HepG2 (cell line): ENCODE results near the gene TRIM54. TPM values are rescaled to one million over a fixed set of nuclear protein-coding genes. Genes with fewer than 3 reads are reported as not detected.

Experiments used
- ATF6 ChIP-seq: sonication (generic); formaldehyde crosslinking; conservative IDR thresholded peaks from 2 replicates; pipeline ENCODE4 v1.4.0; 2020; ENCODE audit warnings: missing genetic modification reagents
- CREM ChIP-seq, 2 experiments: sonication (generic) in 1 of 2; formaldehyde crosslinking in 1 of 2; IDR thresholded peaks; 2 replicates each; pipeline versions ENCODE4 v1.4.0 to v1.6.1; 2016 to 2020; ENCODE audit warnings: antibody characterized with exemption in 1 of 2, mild to moderate bottlenecking in 1 of 2, missing genetic modification reagents in 1 of 2
- CSRNP1 ChIP-seq: sonication (generic); formaldehyde crosslinking; IDR thresholded peaks from 2 replicates; pipeline ENCODE4 v1.8.1; 2023; ENCODE audit warnings: mild to moderate bottlenecking, missing genetic modification reagents
- HDAC2 ChIP-seq: sonication (generic); formaldehyde crosslinking; IDR thresholded peaks from 2 replicates; pipeline ENCODE4 v1.4.0; 2020; ENCODE audit warnings: missing genetic modification reagents
- NRL ChIP-seq: sonication (generic); formaldehyde crosslinking; IDR thresholded peaks from 2 replicates; pipeline ENCODE4 v1.5.0; 2020; ENCODE audit warnings: missing genetic modification reagents, mild to moderate bottlenecking, moderate library complexity, borderline replicate concordance
- PITX1 ChIP-seq: sonication (generic); formaldehyde crosslinking; IDR thresholded peaks from 2 replicates; pipeline ENCODE4 v1.5.1; 2020; ENCODE audit warnings: mild to moderate bottlenecking, missing genetic modification reagents
- RAD21 ChIP-seq: fragments of 450-650 bp; formaldehyde crosslinking; IDR thresholded peaks from 2 replicates; pipeline ENCODE4 v1.5.0; 2020; ENCODE audit warnings: mild to moderate bottlenecking
- SIX4 ChIP-seq: sonication (generic); formaldehyde crosslinking; IDR thresholded peaks from 2 replicates; pipeline ENCODE4 v1.4.0; 2020; ENCODE audit warnings: missing genetic modification reagents
- SNAPC2 ChIP-seq: sonication (generic); formaldehyde crosslinking; IDR thresholded peaks from 2 replicates; pipeline ENCODE4 v1.8.1; 2022; ENCODE audit warnings: mild to moderate bottlenecking, missing genetic modification reagents
- SOX13 ChIP-seq, 3 experiments: fragments of 450-650 bp in 1 of 3; sonication (generic) in 1 of 3; formaldehyde crosslinking in 1 of 3; IDR thresholded peaks in 2 of 3; conservative IDR thresholded peaks in 1 of 3; 2 replicates each; pipeline versions ENCODE4 v1.5.0 to v1.6.1; 2016 to 2020; ENCODE audit warnings: antibody characterized with exemption in 1 of 3, mild to moderate bottlenecking in 1 of 3, missing compliant biosample characterization in 1 of 3, missing genetic modification reagents in 1 of 3, moderate library complexity in 1 of 3
- TRIM24 ChIP-seq: sonication (generic); formaldehyde crosslinking; IDR thresholded peaks from 2 replicates; pipeline ENCODE4 v1.8.0; 2022; ENCODE audit warnings: mild to moderate bottlenecking, missing genetic modification reagents
- ZNF10 ChIP-seq: sonication (generic); formaldehyde crosslinking; IDR thresholded peaks from 2 replicates; pipeline ENCODE4 v1.4.0; 2020; ENCODE audit warnings: mild to moderate bottlenecking, low read depth, missing genetic modification reagents, borderline replicate concordance
- ZNF12 ChIP-seq: sonication (generic); formaldehyde crosslinking; IDR thresholded peaks from 2 replicates; pipeline ENCODE4 v1.5.0; 2020; ENCODE audit warnings: missing genetic modification reagents
- ZNF615 ChIP-seq: sonication (generic); formaldehyde crosslinking; IDR thresholded peaks from 2 replicates; pipeline ENCODE4 v1.5.0; 2020; ENCODE audit warnings: mild to moderate bottlenecking, missing genetic modification reagents, borderline replicate concordance
- ZNF619 ChIP-seq: sonication (generic); formaldehyde crosslinking; IDR thresholded peaks from 2 replicates; pipeline ENCODE4 v1.4.0; 2020; ENCODE audit warnings: mild to moderate bottlenecking, missing genetic modification reagents
- polyA plus RNA-seq, 8 experiments: library from polyadenylated mRNA; depleted of rRNA in 3 of 8; stranded (reverse) in 7 of 8; unstranded in 1 of 8; fragments of >200 nt; fragmentation: Illumina TruSeq in 4 of 8; extraction: Trizol in 4 of 8; gene quantifications; 2 replicates each; pipeline versions ENCODE4 v1.2.1 to v1.2.3, GENCODE V29; 2011 to 2016; ENCODE audit warnings: low read depth in 4 of 8, missing spikeins in 1 of 8, mixed read lengths in 1 of 8; ENCODE audit not compliant: insufficient read depth in 1 of 8
- total RNA-seq, 5 experiments: library from RNA; depleted of rRNA; stranded (reverse); fragments of >200 nt; fragmentation: Illumina TruSeq; extraction: Trizol; gene quantifications; 2 replicates each; pipeline ENCODE4 v1.2.3, GENCODE V29; 2016; ENCODE audit warnings: low read depth in 1 of 5
- TF ChIP-seq, protein P1 (sequence below), 2 experiments: sonication (generic) in 1 of 2; formaldehyde crosslinking in 1 of 2; IDR thresholded peaks; 2 replicates each; pipeline versions ENCODE4 v1.4.0 to v1.6.1; 2016 to 2020; ENCODE audit warnings: borderline replicate concordance in 1 of 2, low read depth in 1 of 2, mild to moderate bottlenecking in 1 of 2, missing genetic modification reagents in 1 of 2
- TF ChIP-seq, protein P2 (sequence below): sonication (generic); formaldehyde crosslinking; IDR thresholded peaks from 2 replicates; pipeline ENCODE4 v1.4.0; 2020; ENCODE audit warnings: missing genetic modification reagents

The TRIM54 gene
- total and polyA plus RNA-seq, 2 of the 13 experiments (the other 11 are each of a cell fraction or from before 2014, with no cell fraction given) = 0.07 to 0.13 TPM

DNA sequence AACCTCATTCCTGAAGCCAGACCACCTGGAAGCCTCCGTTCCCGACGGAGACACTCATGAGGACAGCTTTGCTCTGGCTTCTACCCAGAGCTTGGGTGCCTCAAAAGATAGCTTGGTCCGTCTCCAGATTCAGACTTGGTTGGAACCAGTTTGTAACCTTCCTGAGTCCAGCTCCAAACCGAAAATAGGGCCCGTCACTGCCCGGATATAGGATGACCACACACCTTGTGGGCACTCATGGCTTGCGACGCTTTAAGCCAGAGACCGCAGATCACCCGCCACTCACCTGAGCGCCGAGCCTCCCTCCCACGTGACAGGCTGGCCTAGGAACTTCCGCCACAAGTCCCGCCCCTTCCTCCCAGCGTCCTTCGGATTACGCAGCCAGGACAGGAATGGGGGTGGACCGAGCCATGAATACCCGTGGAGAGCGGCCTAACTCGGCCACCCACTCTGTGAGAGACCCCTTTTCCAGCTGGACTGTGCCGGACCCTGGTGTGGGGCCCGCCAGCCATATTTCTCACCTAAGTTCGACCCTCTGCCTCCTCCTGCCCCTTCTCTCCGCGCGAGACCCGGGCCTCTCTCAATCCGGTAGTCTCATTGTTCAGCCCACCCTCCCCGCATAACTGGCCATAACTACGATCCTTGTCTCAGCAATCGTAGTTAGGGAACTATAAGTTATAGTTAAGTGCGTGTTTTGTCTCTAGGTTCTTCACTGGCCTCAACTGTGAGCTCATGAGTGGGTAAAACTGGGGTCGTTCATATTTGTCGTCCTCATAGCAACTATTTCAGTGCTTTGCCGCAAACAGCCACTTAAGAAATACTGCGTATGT, 40.8 kb downstream of the TRIM54 start, which contains the start of gene MPV17 (continued):
- TF ChIP-seq, protein P1, sequence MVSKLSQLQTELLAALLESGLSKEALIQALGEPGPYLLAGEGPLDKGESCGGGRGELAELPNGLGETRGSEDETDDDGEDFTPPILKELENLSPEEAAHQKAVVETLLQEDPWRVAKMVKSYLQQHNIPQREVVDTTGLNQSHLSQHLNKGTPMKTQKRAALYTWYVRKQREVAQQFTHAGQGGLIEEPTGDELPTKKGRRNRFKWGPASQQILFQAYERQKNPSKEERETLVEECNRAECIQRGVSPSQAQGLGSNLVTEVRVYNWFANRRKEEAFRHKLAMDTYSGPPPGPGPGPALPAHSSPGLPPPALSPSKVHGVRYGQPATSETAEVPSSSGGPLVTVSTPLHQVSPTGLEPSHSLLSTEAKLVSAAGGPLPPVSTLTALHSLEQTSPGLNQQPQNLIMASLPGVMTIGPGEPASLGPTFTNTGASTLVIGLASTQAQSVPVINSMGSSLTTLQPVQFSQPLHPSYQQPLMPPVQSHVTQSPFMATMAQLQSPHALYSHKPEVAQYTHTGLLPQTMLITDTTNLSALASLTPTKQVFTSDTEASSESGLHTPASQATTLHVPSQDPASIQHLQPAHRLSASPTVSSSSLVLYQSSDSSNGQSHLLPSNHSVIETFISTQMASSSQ (IDR thresholded peaks at IDR 0.05; ENCODE audit: low read depth) = no peak
- TF ChIP-seq, protein P1 (CRISPR knock-in tag; IDR thresholded peaks at IDR 0.05; ENCODE audit: borderline replicate concordance) = no peak
- TF ChIP-seq, protein P2, sequence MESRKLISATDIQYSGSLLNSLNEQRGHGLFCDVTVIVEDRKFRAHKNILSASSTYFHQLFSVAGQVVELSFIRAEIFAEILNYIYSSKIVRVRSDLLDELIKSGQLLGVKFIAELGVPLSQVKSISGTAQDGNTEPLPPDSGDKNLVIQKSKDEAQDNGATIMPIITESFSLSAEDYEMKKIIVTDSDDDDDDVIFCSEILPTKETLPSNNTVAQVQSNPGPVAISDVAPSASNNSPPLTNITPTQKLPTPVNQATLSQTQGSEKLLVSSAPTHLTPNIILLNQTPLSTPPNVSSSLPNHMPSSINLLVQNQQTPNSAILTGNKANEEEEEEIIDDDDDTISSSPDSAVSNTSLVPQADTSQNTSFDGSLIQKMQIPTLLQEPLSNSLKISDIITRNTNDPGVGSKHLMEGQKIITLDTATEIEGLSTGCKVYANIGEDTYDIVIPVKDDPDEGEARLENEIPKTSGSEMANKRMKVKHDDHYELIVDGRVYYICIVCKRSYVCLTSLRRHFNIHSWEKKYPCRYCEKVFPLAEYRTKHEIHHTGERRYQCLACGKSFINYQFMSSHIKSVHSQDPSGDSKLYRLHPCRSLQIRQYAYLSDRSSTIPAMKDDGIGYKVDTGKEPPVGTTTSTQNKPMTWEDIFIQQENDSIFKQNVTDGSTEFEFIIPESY (CRISPR knock-in tag) = peak; percentile 11; the same call in 1 of the 2 replicates
- TF ChIP-seq CSRNP1 (CRISPR knock-in tag) = peak; percentile 85
- TF ChIP-seq SOX13 (IDR thresholded peaks at IDR 0.05) = no peak
- TF ChIP-seq SOX13 (CRISPR knock-in tag; conservative IDR thresholded peaks at IDR 0.05 in 1 of 2, IDR thresholded peaks at IDR 0.05 in 1 of 2) = peak; percentile 56 to 95; a peak in 2 of 4 replicates
- TF ChIP-seq HDAC2 = peak; percentile 44
- TF ChIP-seq CREM (IDR thresholded peaks at IDR 0.05) = peak; percentile 81
- no peak for TF ChIP-seq CREM (CRISPR knock-in tag; IDR thresholded peaks at IDR 0.05)
- TF ChIP-seq PITX1 (CRISPR knock-in tag) = peak; percentile 76; the same call in 1 of the 2 replicates
- TF ChIP-seq ATF6 (CRISPR knock-in tag) = peak; percentile 72; the same call in 1 of the 2 replicates
- TF ChIP-seq ZNF10 (CRISPR knock-in tag) = no peak
- peak; percentile 96 for TF ChIP-seq ZNF619 (CRISPR knock-in tag)
- 0 out of 2 replicates have a peak, but pooled peaks have one; percentile 10 for TF ChIP-seq ZNF12 (CRISPR knock-in tag)
- TF ChIP-seq NRL (CRISPR knock-in tag) = peak; percentile 97
- TF ChIP-seq SIX4 = peak; percentile 57
- TF ChIP-seq RAD21 (CRISPR knock-in tag) = no peak; the same call in 1 of the 2 replicates
- peak; percentile 92 for TF ChIP-seq SNAPC2 (CRISPR knock-in tag)
- no peak; the same call in 1 of the 2 replicates for TF ChIP-seq ZNF615
- TF ChIP-seq TRIM24 (CRISPR knock-in tag) = no peak
